HepG2 (cell line): ENCODE measurements around the gene MYBPC3. TPM values are rescaled to one million over a fixed set of nuclear protein-coding genes. Genes with fewer than 3 reads are reported as not detected.
A peak's percentile ranks its signal among the peaks of the same experiment; 100 is the strongest.

Experiments
- ARHGAP35 ChIP-seq: sonication (generic); formaldehyde crosslinking; IDR thresholded peaks from 2 replicates; pipeline ENCODE4 v1.9.0; 2022; ENCODE audit warnings: mild to moderate bottlenecking, inconsistent platforms, moderate library complexity, missing genetic modification reagents, borderline replicate concordance
- BCL6 ChIP-seq: IDR thresholded peaks from 2 replicates; pipeline ENCODE4 v1.6.1; 2016; ENCODE audit warnings: missing genetic modification reagents, missing compliant biosample characterization
- ELF3 ChIP-seq: IDR thresholded peaks from 2 replicates; pipeline ENCODE4 v1.6.1; 2016; ENCODE audit warnings: missing genetic modification reagents, missing compliant biosample characterization
- FOXO1 ChIP-seq: sonication (generic); formaldehyde crosslinking; IDR thresholded peaks from 2 replicates; pipeline ENCODE4 v1.4.0; 2020; ENCODE audit warnings: missing genetic modification reagents
- GABPA ChIP-seq, 2 experiments: IDR thresholded peaks; 2 replicates each; pipeline ENCODE4 v1.6.1; 2011 to 2016; ENCODE audit warnings: low read depth in 2 of 2, low read length in 1 of 2, missing biosample characterization in 1 of 2, missing genetic modification characterization in 1 of 2
- GATAD1 ChIP-seq: IDR thresholded peaks from 2 replicates; pipeline ENCODE4 v1.6.1; 2016; ENCODE audit warnings: missing genetic modification reagents, missing compliant biosample characterization
- IRF2 ChIP-seq: IDR thresholded peaks from 2 replicates; pipeline ENCODE4 v1.6.1; 2018; ENCODE audit warnings: missing genetic modification reagents, missing compliant biosample characterization
- KLF16 ChIP-seq, 2 experiments: sonication (generic) in 1 of 2; formaldehyde crosslinking in 1 of 2; IDR thresholded peaks; 2 replicates each; pipeline versions ENCODE4 v1.6.1 to v1.8.0; 2016 to 2023; ENCODE audit warnings: missing genetic modification reagents in 2 of 2, missing compliant biosample characterization in 1 of 2
- NFKBIZ ChIP-seq: IDR thresholded peaks from 2 replicates; pipeline ENCODE4 v1.6.1; 2018; ENCODE audit warnings: missing genetic modification reagents, missing compliant biosample characterization
- NPAS2 ChIP-seq: sonication (generic); formaldehyde crosslinking; IDR thresholded peaks from 2 replicates; pipeline ENCODE4 v1.8.0; 2022; ENCODE audit warnings: mild to moderate bottlenecking, missing genetic modification reagents, borderline replicate concordance
- REPIN1 ChIP-seq: sonication (generic); formaldehyde crosslinking; IDR thresholded peaks from 2 replicates; pipeline ENCODE4 v1.8.0; 2022; ENCODE audit warnings: missing genetic modification reagents, low read depth, mild to moderate bottlenecking, borderline replicate concordance
- SP2 ChIP-seq: sonication (generic); formaldehyde crosslinking; IDR thresholded peaks from 2 replicates; pipeline ENCODE4 v1.5.1; 2020; ENCODE audit warnings: mild to moderate bottlenecking, missing genetic modification reagents
- STAG1 ChIP-seq: sonication (generic); formaldehyde crosslinking; IDR thresholded peaks from 2 replicates; pipeline ENCODE4 v1.4.0; 2020; ENCODE audit warnings: missing genetic modification reagents
- TBX2 ChIP-seq: sonication (generic); formaldehyde crosslinking; IDR thresholded peaks from 2 replicates; pipeline ENCODE4 v1.5.0; 2020; ENCODE audit warnings: missing genetic modification reagents, mild to moderate bottlenecking, borderline replicate concordance
- TMF1 ChIP-seq: sonication (generic); formaldehyde crosslinking; IDR thresholded peaks from 2 replicates; pipeline ENCODE4 v1.8.1; 2022; ENCODE audit warnings: low read depth, missing genetic modification reagents
- ZNF746 ChIP-seq: sonication (generic); formaldehyde crosslinking; IDR thresholded peaks from 2 replicates; pipeline ENCODE4 v1.8.0; 2022; ENCODE audit warnings: mild to moderate bottlenecking, missing genetic modification reagents
- ZNF772 ChIP-seq: sonication (generic); formaldehyde crosslinking; IDR thresholded peaks from 2 replicates; pipeline ENCODE4 v1.5.0; 2020; ENCODE audit warnings: mild to moderate bottlenecking, missing genetic modification reagents
- ZNF816 ChIP-seq: sonication (generic); formaldehyde crosslinking; IDR thresholded peaks from 2 replicates; pipeline ENCODE4 v1.8.0; 2022; ENCODE audit warnings: missing genetic modification reagents, mild to moderate bottlenecking, borderline replicate concordance
- polyA plus RNA-seq, 8 experiments: library from polyadenylated mRNA; depleted of rRNA in 3 of 8; stranded (reverse) in 7 of 8; unstranded in 1 of 8; fragments of >200 nt; fragmentation: Illumina TruSeq in 4 of 8; extraction: Trizol in 4 of 8; gene quantifications; 2 replicates each; pipeline versions ENCODE4 v1.2.1 to v1.2.3, GENCODE V29; 2011 to 2016; ENCODE audit warnings: low read depth in 4 of 8, missing spikeins in 1 of 8, mixed read lengths in 1 of 8; ENCODE audit not compliant: insufficient read depth in 1 of 8
- total RNA-seq, 5 experiments: library from RNA; depleted of rRNA; stranded (reverse); fragments of >200 nt; fragmentation: Illumina TruSeq; extraction: Trizol; gene quantifications; 2 replicates each; pipeline ENCODE4 v1.2.3, GENCODE V29; 2016; ENCODE audit warnings: low read depth in 1 of 5
- TF ChIP-seq, protein P1 (sequence below): sonication (generic); formaldehyde crosslinking; IDR thresholded peaks from 2 replicates; pipeline ENCODE4 v1.5.0; 2020; ENCODE audit warnings: mild to moderate bottlenecking, missing genetic modification reagents, moderate library complexity
- TF ChIP-seq, protein P2 (sequence below): IDR thresholded peaks from 2 replicates; pipeline ENCODE4 v1.6.1; 2016; ENCODE audit warnings: low read depth, control low read depth
- TF ChIP-seq, protein P3 (sequence below): sonication (generic); formaldehyde crosslinking; IDR thresholded peaks from 2 replicates; pipeline ENCODE4 v1.4.0; 2020; ENCODE audit warnings: missing genetic modification reagents, low read depth, mild to moderate bottlenecking, borderline replicate concordance
- TF ChIP-seq, protein P4 (sequence below): sonication (generic); formaldehyde crosslinking; IDR thresholded peaks from 2 replicates; pipeline ENCODE4 v1.5.1; 2020; ENCODE audit warnings: mild to moderate bottlenecking, missing genetic modification reagents

The MYBPC3 gene
- total and polyA plus RNA-seq, 2 of the 13 experiments (the other 11 are each of a cell fraction or from before 2014, with no cell fraction given) = not detected

DNA sequence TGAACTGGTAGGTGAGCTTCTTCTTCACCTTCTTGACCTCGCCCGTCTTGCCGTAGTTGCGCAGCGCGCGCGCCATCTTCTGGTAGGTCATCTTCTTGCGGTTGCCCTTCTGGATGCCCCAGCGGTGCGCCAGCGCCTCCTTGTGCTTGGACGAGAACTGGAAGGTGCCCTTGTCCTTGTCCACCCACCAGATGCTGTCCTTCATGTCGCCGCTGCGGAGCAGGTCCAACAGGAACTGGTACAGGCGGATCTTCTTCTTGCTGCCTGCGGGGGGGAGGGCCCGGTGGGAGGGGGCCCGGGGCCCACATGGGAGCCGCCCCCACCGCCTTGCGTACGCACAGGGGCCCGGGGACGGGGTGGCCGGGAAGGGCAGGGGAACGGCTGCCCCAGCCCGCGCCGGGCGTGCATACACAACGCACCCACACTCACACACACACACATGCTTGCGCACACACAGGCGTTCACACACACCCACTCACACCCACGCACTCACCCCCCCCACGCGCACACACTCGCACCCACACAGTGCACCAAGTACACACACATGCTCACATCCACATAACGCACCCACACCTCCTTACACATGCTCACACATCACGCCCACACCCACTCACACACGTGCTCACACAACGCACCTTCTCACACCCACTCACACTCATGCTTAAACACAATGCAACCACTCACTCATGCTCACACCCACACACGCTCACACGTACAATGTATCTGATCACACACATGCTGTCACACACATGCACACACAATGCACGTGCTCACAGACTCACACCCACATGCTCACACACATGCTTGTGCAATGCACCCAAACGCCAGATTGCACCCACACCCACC is 3.0 kb upstream of the MYBPC3 start (continued):
- TF ChIP-seq, protein P1, sequence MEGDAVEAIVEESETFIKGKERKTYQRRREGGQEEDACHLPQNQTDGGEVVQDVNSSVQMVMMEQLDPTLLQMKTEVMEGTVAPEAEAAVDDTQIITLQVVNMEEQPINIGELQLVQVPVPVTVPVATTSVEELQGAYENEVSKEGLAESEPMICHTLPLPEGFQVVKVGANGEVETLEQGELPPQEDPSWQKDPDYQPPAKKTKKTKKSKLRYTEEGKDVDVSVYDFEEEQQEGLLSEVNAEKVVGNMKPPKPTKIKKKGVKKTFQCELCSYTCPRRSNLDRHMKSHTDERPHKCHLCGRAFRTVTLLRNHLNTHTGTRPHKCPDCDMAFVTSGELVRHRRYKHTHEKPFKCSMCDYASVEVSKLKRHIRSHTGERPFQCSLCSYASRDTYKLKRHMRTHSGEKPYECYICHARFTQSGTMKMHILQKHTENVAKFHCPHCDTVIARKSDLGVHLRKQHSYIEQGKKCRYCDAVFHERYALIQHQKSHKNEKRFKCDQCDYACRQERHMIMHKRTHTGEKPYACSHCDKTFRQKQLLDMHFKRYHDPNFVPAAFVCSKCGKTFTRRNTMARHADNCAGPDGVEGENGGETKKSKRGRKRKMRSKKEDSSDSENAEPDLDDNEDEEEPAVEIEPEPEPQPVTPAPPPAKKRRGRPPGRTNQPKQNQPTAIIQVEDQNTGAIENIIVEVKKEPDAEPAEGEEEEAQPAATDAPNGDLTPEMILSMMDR = peak; percentile 100
- TF ChIP-seq ELF3 (CRISPR knock-in tag) (peak; percentile 70), TMF1 (CRISPR knock-in tag) (no peak), ZNF816 (CRISPR knock-in tag) (no peak), GABPA (IDR thresholded peaks at IDR 0.05; ENCODE audit: low read depth, low read length) (no peak; the same call in 1 of the 2 replicates), GABPA (CRISPR knock-in tag; IDR thresholded peaks at IDR 0.05; ENCODE audit: low read depth) (no peak), BCL6 (CRISPR knock-in tag) (peak; percentile 52), ZNF772 (CRISPR knock-in tag) (peak; percentile 75; the same call in 1 of the 2 replicates), KLF16 (CRISPR knock-in tag; IDR thresholded peaks at IDR 0.05) (peak in 1 of 2 experiments; percentile 75; a peak in 2 of 4 replicates), NFKBIZ (no peak), NPAS2 (CRISPR knock-in tag) (no peak), TBX2 (CRISPR knock-in tag) (peak; percentile 54; the same call in 1 of the 2 replicates), FOXO1 (peak; percentile 61; the same call in 1 of the 2 replicates), GATAD1 (peak; percentile 81), ARHGAP35 (CRISPR knock-in tag) (no peak), SP2 (CRISPR knock-in tag) (no peak), REPIN1 (CRISPR knock-in tag) (peak; percentile 78; the same call in 1 of the 2 replicates), ZNF746 (no peak), IRF2 (CRISPR knock-in tag) (peak; percentile 72), STAG1 (CRISPR knock-in tag) (peak; percentile 99)
- TF ChIP-seq, protein P2, sequence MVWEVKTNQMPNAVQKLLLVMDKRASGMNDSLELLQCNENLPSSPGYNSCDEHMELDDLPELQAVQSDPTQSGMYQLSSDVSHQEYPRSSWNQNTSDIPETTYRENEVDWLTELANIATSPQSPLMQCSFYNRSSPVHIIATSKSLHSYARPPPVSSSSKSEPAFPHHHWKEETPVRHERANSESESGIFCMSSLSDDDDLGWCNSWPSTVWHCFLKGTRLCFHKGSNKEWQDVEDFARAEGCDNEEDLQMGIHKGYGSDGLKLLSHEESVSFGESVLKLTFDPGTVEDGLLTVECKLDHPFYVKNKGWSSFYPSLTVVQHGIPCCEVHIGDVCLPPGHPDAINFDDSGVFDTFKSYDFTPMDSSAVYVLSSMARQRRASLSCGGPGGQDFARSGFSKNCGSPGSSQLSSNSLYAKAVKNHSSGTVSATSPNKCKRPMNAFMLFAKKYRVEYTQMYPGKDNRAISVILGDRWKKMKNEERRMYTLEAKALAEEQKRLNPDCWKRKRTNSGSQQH (CRISPR knock-in tag) = no peak
- TF ChIP-seq, protein P3, sequence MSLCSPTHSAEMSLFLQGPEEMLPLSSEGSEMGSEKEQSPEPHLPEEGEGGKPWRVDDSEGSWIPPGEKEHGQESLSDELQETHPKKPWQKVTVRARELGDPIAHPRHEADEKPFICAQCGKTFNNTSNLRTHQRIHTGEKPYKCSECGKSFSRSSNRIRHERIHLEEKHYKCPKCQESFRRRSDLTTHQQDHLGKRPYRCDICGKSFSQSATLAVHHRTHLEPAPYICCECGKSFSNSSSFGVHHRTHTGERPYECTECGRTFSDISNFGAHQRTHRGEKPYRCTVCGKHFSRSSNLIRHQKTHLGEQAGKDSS = peak; percentile 91
- TF ChIP-seq, protein P4, sequence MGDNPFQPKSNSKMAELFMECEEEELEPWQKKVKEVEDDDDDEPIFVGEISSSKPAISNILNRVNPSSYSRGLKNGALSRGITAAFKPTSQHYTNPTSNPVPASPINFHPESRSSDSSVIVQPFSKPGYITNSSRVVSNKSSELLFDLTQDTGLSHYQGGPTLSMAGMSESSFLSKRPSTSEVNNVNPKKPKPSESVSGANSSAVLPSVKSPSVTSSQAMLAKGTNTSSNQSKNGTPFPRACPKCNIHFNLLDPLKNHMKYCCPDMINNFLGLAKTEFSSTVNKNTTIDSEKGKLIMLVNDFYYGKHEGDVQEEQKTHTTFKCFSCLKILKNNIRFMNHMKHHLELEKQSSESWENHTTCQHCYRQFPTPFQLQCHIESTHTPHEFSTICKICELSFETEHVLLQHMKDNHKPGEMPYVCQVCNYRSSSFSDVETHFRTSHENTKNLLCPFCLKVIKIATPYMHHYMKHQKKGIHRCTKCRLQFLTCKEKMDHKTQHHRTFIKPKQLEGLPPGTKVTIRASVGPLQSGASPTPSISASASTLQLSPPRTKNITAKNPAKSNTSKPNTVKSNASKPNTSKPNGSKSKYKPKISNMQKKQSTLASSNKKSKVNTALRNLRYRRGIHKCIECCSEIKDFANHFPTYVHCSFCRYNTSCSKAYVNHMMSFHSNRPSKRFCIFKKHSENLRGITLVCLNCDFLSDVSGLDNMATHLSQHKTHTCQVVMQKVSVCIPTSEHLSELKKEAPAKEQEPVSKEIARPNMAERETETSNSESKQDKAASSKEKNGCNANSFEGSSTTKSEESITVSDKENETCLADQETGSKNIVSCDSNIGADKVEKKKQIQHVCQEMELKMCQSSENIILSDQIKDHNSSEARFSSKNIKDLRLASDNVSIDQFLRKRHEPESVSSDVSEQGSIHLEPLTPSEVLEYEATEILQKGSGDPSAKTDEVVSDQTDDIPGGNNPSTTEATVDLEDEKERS (CRISPR knock-in tag) = no peak
